ENCODE data around the gene S100Z.
"Not testable (repeated sequence)": the region's sequence is repeated elsewhere in the genome, so short reads cannot be mapped to it uniquely, and the experiment has no call there.

The S100Z gene

DNA sequence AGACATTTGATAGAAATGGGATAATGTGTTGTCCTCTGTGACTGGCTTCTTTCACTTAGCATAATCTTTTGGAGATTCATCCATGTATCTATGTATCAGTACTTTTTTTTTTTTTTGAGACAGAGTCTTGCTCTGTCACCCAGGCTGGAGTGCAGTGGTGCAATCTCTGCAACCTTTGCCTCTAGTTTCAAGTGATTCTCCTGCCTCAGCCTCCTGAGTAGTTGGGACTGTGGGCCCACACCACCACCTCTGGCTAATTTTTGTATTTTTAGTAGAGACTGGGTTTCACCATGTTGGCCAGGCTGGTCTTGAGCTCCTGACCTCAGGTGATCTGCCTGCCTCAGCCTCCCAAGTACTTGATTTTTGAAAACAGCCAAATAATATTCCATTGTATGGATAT, 23.4 kb upstream of the S100Z start:
- H3K9me3 ChIP-seq (ENCODE audit: control insufficient read depth, insufficient read depth, low read length); H3K36me3 ChIP-seq (ENCODE audit: control insufficient read depth, insufficient read depth, low read length); H3K4me1 ChIP-seq (ENCODE audit: control insufficient read depth, insufficient read depth, low read length); H3K27me3 ChIP-seq (ENCODE audit: control insufficient read depth, insufficient read depth, low read length); H3K27ac ChIP-seq (ENCODE audit: low read length); DNase-seq (ENCODE audit: low read depth, low spot score); H3K4me3 ChIP-seq (ENCODE audit: low read length): not testable (repeated sequence)

DNA sequence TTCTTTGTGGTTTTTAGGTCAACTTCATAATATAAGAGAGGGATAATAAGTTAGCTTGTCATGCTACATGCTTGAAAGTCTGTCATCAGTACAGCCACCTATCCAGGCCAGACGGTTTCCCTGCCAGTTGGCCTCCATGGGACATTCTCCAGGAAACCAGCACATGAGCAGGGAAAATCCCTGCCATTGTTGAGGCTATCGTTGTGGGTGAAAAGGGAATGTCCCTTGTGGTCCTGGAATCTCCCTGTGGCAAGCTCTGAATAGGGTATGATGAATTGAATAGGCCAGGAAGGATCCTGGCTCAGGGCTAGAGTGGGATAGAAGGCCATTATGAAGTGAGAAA, 18.7 kb upstream of the S100Z start:
- H3K27ac ChIP-seq (ENCODE audit: low read length) = no peak overlapping the region

GRCh38 chr5:76836181-76836580, 13.6 kb upstream of the S100Z start:
- peaks cover under 1% of the 10 kb centered on the region for H3K4me1 ChIP-seq (ENCODE audit: control insufficient read depth, insufficient read depth, low read length)
- no peak overlapping the region for H3K4me3 ChIP-seq (ENCODE audit: low read length)
- no peak for DNase-seq (ENCODE audit: low read depth, low spot score)
- H3K36me3 ChIP-seq (ENCODE audit: control insufficient read depth, insufficient read depth, low read length) = peaks cover 5% of the 10 kb centered on the region; the same call in 1 of the 2 replicates
- H3K27ac ChIP-seq (ENCODE audit: low read length) = no peak overlapping the region
- H3K27me3 ChIP-seq (ENCODE audit: control insufficient read depth, insufficient read depth, low read length) = no peaks in the 10 kb centered on the region
- WGBS (ENCODE audit: insufficient coverage, insufficient read length) = no CpG with 5 or more reads among the region's 2 CpGs
- H3K9me3 ChIP-seq (ENCODE audit: control insufficient read depth, insufficient read depth, low read length) = no peaks in the 10 kb centered on the region

More for the DNA sequence above, 18.7 kb upstream of the S100Z start:
- Histone ChIP-seq H3K4me1 (ENCODE audit: control insufficient read depth, insufficient read depth, low read length) (peaks cover 3% of the 10 kb centered on the region), H3K9me3 (ENCODE audit: control insufficient read depth, insufficient read depth, low read length) (no peaks in the 10 kb centered on the region), H3K4me3 (ENCODE audit: low read length) (no peak overlapping the region), H3K27me3 (ENCODE audit: control insufficient read depth, insufficient read depth, low read length) (no peaks in the 10 kb centered on the region), H3K36me3 (ENCODE audit: control insufficient read depth, insufficient read depth, low read length) (peaks cover 5% of the 10 kb centered on the region; the same call in 1 of the 2 replicates)
- no peak for DNase-seq (ENCODE audit: low read depth, low spot score)
- no CpG with 5 or more reads among the region's 2 CpGs for WGBS (ENCODE audit: insufficient coverage, insufficient read length)

- no CpG with 5 or more reads among the region's 4 CpGs for WGBS (ENCODE audit: insufficient coverage, insufficient read length)
- H3K4me1 ChIP-seq (ENCODE audit: control insufficient read depth, insufficient read depth, low read length) = no peaks in the 10 kb centered on the region
- H3K4me3 ChIP-seq (ENCODE audit: low read length) = no peak overlapping the region
- H3K9me3 ChIP-seq (ENCODE audit: control insufficient read depth, insufficient read depth, low read length) = no peaks in the 10 kb centered on the region
- no peak overlapping the region for H3K27ac ChIP-seq (ENCODE audit: low read length)
- H3K36me3 ChIP-seq (ENCODE audit: control insufficient read depth, insufficient read depth, low read length) = peaks cover 5% of the 10 kb centered on the region; the same call in 1 of the 2 replicates
- no peak for DNase-seq (ENCODE audit: low read depth, low spot score)
- H3K27me3 ChIP-seq (ENCODE audit: control insufficient read depth, insufficient read depth, low read length) = no peaks in the 10 kb centered on the region
Observed at GRCh38 chr5:76836585-76836984, 13.2 kb upstream of the S100Z start.

DNA sequence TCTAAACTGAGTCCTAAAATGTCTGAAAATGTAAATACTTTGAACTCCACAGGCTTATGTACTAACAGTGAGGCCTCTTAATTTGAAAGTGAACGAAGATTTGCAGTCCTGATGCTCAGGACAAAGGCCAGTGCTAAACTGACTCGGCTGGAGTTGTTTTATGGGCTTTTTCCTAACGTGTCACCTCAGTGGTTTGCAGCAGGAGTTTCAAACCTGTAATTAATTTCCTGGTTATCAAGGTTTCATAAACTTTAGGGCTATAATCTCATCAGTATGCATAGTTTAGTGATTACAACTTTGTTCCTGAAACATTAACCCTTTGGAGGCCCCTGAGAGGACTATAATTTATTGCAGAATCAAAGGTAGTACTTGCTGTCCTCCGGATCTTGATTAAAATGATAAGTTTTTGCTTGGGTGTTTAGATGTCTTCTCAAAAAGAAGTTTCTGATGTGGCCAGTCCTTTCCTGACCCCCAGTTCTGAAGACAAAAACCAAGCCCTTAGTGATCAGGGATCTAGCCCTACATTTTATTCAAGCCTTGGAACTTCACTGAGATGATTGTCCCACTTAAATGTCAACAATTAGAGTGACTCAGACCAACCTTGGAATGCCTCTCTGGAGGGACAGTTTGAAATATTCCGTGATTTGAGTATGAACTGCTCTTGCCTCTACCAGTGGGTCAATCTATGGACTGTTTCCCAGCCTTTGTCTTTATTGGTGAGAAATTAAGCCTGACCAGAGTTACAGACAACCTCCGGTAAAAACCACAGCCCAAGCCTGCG, 11.1 kb upstream of the S100Z start:
- Histone ChIP-seq H3K4me1 (ENCODE audit: control insufficient read depth, insufficient read depth, low read length) (no peaks in the 10 kb centered on the region), H3K4me3 (ENCODE audit: low read length) (no peak overlapping the region), H3K27me3 (ENCODE audit: control insufficient read depth, insufficient read depth, low read length) (no peaks in the 10 kb centered on the region), H3K27ac (ENCODE audit: low read length) (no peak overlapping the region), H3K9me3 (ENCODE audit: control insufficient read depth, insufficient read depth, low read length) (no peaks in the 10 kb centered on the region), H3K36me3 (ENCODE audit: control insufficient read depth, insufficient read depth, low read length) (no peaks in the 10 kb centered on the region; the same call in 1 of the 2 replicates)
- no peak for DNase-seq (ENCODE audit: low read depth, low spot score)
- WGBS (ENCODE audit: insufficient coverage, insufficient read length) = no CpG with 5 or more reads among the region's 7 CpGs

GRCh38 chr5:76841361-76841760, 8.5 kb upstream of the S100Z start:
- H3K4me1 ChIP-seq (ENCODE audit: control insufficient read depth, insufficient read depth, low read length) = no peaks in the 10 kb centered on the region
- no peaks in the 10 kb centered on the region for H3K36me3 ChIP-seq (ENCODE audit: control insufficient read depth, insufficient read depth, low read length)
- no CpG with 5 or more reads among the region's 3 CpGs for WGBS (ENCODE audit: insufficient coverage, insufficient read length)
- H3K27ac ChIP-seq (ENCODE audit: low read length) = no peak overlapping the region
- no peak overlapping the region for H3K4me3 ChIP-seq (ENCODE audit: low read length)
- no peaks in the 10 kb centered on the region for H3K27me3 ChIP-seq (ENCODE audit: control insufficient read depth, insufficient read depth, low read length)
- DNase-seq (ENCODE audit: low read depth, low spot score) = no peak
- no peaks in the 10 kb centered on the region for H3K9me3 ChIP-seq (ENCODE audit: control insufficient read depth, insufficient read depth, low read length)

DNA sequence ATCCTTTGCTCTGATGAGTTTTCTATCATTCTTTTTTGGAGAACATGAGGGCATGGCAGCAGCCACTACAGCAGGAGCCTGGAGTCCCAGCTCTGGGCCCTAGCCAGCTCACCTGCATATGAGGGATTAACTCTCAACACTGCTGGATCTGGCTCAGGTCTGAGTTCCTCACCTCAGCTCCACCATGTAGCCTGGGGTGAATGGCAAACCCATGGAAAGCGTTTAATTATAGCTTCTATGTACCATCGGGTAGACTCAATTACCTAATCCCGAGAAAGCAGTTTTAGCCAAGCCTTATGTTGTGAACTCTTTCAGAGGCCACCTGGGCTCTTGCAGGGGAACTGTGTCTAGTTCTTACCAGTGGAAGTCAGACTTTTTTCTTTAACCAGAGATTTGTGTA, 3.9 kb upstream of the S100Z start:
- DNase-seq (ENCODE audit: low read depth, low spot score) = no peak
- no peaks in the 10 kb centered on the region for H3K4me1 ChIP-seq (ENCODE audit: control insufficient read depth, insufficient read depth, low read length)
- WGBS (ENCODE audit: insufficient coverage, insufficient read length) = no CpG with 5 or more reads among the region's 3 CpGs
- no peaks in the 10 kb centered on the region for H3K36me3 ChIP-seq (ENCODE audit: control insufficient read depth, insufficient read depth, low read length)
- H3K27ac ChIP-seq (ENCODE audit: low read length) = no peak overlapping the region
- no peaks in the 10 kb centered on the region for H3K9me3 ChIP-seq (ENCODE audit: control insufficient read depth, insufficient read depth, low read length)
- no peaks in the 10 kb centered on the region for H3K27me3 ChIP-seq (ENCODE audit: control insufficient read depth, insufficient read depth, low read length)
- no peak overlapping the region; the same call in 1 of the 2 replicates for H3K4me3 ChIP-seq (ENCODE audit: low read length)

DNA sequence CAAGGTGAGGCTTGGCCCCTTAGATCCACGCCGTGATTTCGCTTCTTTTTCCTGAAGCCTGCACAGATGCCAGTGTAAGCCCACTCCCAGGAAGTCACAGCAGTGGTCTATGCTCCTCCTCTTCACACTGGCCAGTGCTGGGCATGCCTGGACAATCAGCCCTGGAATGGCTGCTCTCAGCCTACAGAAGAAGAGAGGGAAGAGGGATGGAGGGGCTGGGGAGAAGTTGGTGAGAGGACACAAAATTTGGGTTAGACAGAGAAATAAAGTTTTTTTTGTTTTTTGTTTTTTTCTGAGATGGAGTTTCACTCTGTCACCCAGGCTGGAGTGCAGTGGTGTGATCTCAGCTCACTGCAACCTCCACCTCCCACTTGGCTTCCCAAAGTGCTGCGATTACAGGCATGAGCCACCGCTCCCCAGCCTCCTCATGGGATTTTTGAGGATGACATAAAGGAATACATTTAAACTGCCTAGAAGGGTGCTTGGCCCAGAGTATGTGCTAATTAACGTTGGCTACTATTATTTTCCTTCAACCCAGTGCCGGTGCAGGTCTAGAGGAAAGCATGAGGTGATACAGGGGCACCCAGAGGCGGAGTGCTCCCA, 830 bp downstream of the S100Z start:
- no peaks in the 10 kb centered on the region for H3K27me3 ChIP-seq (ENCODE audit: control insufficient read depth, insufficient read depth, low read length)
- no CpG with 5 or more reads among the region's 8 CpGs for WGBS (ENCODE audit: insufficient coverage, insufficient read length)
- H3K27ac ChIP-seq (ENCODE audit: low read length) = no peak overlapping the region
- H3K36me3 ChIP-seq (ENCODE audit: control insufficient read depth, insufficient read depth, low read length) = no peaks in the 10 kb centered on the region
- no peak for DNase-seq (ENCODE audit: low read depth, low spot score)
- H3K9me3 ChIP-seq (ENCODE audit: control insufficient read depth, insufficient read depth, low read length) = peaks cover 3% of the 10 kb centered on the region; the same call in 1 of the 2 replicates
- no peak overlapping the region for H3K4me3 ChIP-seq (ENCODE audit: low read length)
- no peaks in the 10 kb centered on the region for H3K4me1 ChIP-seq (ENCODE audit: control insufficient read depth, insufficient read depth, low read length)

DNA sequence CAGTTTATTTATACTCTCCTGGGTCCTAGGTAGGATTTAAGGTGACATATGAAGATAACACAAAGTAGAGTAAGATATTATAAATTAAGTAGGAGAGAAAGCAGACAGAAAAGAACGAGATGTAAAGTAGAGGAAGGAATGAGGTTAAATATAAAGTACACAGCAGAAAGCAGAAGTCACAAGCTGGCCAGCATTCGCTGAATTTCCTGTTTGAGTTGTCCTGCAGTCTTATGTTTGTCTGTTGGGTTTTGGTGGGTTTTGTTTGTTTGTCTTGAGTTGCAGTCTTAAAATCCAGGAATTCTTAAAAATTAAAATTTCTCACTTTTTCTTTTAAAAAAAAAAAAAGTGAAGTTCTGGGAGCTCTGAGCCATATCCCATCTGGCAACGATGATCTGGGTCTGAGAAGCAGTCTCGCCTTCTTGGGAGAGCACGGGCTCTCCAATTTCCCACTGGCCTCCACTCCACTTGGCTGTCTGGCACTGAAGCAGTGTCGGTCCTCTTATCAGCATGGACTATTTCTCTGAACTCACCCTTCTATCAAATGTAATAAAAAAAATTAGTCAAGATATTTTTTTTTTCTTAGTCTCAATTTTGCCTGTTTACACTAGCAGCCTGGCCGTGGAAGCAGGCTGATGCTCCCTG, 2.0 kb downstream of the S100Z start:
- DNase-seq (ENCODE audit: low read depth, low spot score) = no peak
- Histone ChIP-seq H3K27me3 (ENCODE audit: control insufficient read depth, insufficient read depth, low read length) (no peaks in the 10 kb centered on the region), H3K27ac (ENCODE audit: low read length) (no peak overlapping the region), H3K36me3 (ENCODE audit: control insufficient read depth, insufficient read depth, low read length) (no peaks in the 10 kb centered on the region), H3K9me3 (ENCODE audit: control insufficient read depth, insufficient read depth, low read length) (peaks cover 3% of the 10 kb centered on the region; the same call in 1 of the 2 replicates), H3K4me1 (ENCODE audit: control insufficient read depth, insufficient read depth, low read length) (no peaks in the 10 kb centered on the region), H3K4me3 (ENCODE audit: low read length) (no peak overlapping the region)
- 100% methylated on average over 1 of the region's 7 CpGs for WGBS (ENCODE audit: insufficient coverage, insufficient read length)

- no peaks in the 10 kb centered on the region for H3K27me3 ChIP-seq (ENCODE audit: control insufficient read depth, insufficient read depth, low read length)
- no peaks in the 10 kb centered on the region for H3K36me3 ChIP-seq (ENCODE audit: control insufficient read depth, insufficient read depth, low read length)
- no peaks in the 10 kb centered on the region for H3K4me1 ChIP-seq (ENCODE audit: control insufficient read depth, insufficient read depth, low read length)
- no peak for DNase-seq (ENCODE audit: low read depth, low spot score)
- H3K4me3 ChIP-seq (ENCODE audit: low read length) = no peak overlapping the region
- peaks cover 3% of the 10 kb centered on the region; the same call in 1 of the 2 replicates for H3K9me3 ChIP-seq (ENCODE audit: control insufficient read depth, insufficient read depth, low read length)
- H3K27ac ChIP-seq (ENCODE audit: low read length) = no peak overlapping the region
- WGBS (ENCODE audit: insufficient coverage, insufficient read length) = no CpG with 5 or more reads among the region's 2 CpGs
Observed at GRCh38 chr5:76852772-76853171, 3.0 kb downstream of the S100Z start.

All from iPS DF 6.9 (cell line).